A673 (cell line): ENCODE measurements around the gene KIF2C.

ENCODE experiments used
- CTCF ChIP-seq: fragments of 300-800, 200-600 bp; sonication (generic); conservative IDR thresholded peaks from 2 replicates; pipeline ENCODE4 v1.5.1; 2017; ENCODE audit warnings: low read depth, mild to moderate bottlenecking, antibody characterized with exemption, low read length, moderate library complexity, mixed read lengths
- EZH2 ChIP-seq: fragments of 200-600 bp; sonication (generic); IDR thresholded peaks from 2 replicates; pipeline ENCODE4 v1.6.1; 2017; ENCODE audit warnings: borderline replicate concordance, low read depth, mild to moderate bottlenecking, mixed read lengths, antibody characterized with exemption, low read length; ENCODE audit not compliant: poor library complexity, severe bottlenecking

GRCh38 chr1:44717156-44717555, 22.5 kb upstream of the KIF2C start:
- TF ChIP-seq CTCF: no peak
- TF ChIP-seq EZH2: no peak
